ENCODE data around the gene DYRK1A.

GRCh38 chr21:37449302-37449937, 82.8 kb downstream of the DYRK1A start:
- TF ChIP-seq CTCF (IDR thresholded peaks at IDR 0.05) (no peak), POLR2A (IDR thresholded peaks at IDR 0.05) (no peak)

Measured in suprapubic skin (tissue), 3 donors.